Measurements from ENCODE around the gene TNNI2. TPM values are rescaled to one million over a fixed set of nuclear protein-coding genes. Genes with fewer than 3 reads are reported as not detected.

Gene TNNI2
- total RNA-seq, 1 experiment from 2014 or later, result 4.6 TPM

DNA sequence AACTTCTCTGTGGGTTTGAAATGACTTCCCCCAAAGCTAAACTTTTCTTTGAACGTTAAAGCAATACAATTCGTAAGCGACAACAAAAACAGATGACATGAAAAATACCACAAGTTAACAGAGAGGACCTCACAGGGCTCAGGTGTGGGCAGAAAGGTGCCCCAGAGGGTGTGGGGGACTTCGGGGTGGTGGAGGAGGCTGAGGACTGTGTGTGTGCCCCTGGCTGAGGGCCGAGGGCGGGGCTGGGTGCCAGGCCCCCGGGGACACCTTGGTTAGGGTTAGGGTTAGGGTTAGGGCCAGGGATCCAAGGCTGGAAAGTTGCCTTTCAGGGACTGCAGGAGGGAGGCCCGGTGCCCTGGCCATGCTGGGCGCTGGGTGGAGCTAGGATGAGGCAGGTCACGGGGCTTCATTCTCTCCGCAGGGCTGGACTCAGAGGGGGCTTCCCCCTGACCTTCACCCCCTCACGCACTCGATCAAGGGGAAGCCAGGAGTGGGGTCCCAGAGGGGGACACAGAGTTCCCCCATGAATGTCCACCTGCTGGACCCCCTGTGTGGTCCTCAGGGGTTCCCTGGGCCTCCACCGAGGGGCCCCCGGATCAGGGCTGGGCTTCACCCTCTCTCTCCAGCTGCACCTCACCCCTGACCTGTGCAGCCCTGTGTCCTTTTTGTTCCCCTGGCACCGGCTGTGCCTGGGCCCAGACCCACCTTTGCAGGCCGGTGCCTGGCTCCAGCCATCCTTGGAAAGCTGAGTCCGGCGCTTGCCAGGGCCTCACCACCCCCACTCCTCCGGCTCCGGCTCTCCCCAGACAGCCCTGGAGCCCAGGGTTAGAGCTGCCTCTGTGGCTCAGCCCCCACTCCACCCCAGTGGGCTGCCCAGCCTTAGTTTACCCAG is 7.0 kb downstream of the TNNI2 start:
- DNase-seq (ENCODE audit: low spot score), result no peak

DNA sequence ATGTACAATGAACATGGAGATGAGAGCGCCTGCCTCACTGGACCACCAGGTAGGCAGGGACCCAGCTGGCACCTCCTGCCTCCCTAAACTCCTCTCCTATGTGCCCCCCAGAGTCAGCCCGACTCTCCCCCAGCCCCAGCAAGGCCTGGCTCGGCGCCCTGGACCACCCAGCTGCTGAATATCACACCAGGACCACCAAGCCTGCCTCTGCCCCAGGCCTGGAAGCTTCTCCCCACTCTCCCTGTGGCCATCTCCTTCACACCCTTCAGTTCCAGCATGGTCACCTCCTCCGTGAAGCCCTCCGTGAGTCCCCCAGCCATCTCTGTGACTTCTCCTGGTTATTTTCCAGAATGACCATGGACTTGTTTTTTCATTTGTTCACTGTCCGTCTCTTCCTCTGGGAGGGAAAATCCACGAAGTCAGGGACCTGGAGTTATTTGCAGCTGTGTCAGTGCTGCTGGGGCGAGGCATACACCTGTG is 7.7 kb downstream of the TNNI2 start:
- DNase-seq (ENCODE audit: low spot score), result no peak

DNA sequence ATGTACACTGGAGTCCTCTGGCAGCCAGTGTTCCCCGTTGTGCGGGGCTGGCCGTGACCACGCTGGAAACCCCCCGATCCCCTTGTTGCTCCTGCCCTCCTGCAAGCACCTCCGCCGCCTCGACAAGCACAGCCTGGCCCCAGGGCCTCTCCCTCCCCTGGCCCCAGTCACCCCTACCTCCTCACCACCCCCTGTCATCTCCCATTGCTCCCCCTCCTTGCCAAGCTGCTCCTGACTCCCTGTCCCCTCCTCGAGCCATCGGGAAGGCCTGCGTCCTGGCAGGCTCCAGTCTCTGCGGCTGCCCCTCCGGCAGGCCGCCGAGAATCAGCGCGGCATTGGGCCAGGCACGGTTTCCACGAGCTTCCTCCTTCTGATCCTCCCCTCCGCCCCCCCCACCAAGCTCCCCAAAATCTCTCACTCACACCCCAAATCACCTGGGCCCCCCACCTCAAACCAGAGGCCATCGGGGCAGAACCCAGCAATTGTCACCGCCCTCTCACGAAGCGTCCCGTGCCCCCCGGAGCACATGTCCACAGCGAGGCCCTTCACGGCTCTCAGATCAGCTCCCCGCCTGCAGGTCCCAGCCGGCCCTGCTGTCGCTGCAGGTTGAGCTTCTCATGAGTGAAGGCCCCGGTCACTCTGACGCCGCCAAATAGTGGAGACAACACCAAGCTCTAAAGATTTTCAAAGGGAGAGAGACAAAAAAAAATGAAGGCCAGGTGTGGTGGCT is 8.4 kb downstream of the TNNI2 start:
- DNase-seq (ENCODE audit: low spot score), result no peak

DNA sequence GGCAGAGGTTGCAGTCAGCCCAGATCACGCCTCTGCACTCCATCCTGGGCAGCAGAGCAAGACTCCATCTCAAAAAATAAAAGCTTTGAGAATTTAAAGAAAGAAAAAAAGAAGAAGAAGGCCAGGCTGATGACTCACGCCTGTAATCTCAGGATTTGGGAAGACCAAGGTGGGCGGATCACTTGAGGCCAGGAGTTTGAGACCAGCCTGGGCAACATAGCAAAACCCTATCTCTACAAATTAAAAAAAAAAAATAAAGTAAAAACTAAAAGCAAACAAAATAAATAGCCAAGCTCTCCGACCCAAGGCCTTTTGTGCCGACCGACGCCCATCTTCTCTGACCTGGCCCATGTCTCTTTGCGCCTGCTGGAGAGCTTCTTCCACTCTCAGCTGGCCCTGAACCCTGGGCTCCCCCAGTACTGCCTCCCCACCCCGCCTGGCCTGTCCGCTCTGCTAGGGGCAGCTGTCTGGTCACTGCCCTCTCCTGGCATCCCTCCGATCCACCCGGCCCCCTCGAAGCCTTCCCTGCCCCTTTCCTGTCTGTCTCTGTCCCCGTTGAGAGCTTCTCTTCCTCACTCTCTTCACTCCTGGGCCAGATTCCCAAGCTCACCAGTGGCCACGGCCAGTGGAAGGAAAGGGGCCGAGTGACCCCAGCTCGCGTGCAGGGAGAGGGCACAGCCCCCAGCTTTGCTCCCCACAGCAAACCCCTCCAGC is 9.3 kb downstream of the TNNI2 start:
- DNase-seq (ENCODE audit: low spot score), result no peak

DNA sequence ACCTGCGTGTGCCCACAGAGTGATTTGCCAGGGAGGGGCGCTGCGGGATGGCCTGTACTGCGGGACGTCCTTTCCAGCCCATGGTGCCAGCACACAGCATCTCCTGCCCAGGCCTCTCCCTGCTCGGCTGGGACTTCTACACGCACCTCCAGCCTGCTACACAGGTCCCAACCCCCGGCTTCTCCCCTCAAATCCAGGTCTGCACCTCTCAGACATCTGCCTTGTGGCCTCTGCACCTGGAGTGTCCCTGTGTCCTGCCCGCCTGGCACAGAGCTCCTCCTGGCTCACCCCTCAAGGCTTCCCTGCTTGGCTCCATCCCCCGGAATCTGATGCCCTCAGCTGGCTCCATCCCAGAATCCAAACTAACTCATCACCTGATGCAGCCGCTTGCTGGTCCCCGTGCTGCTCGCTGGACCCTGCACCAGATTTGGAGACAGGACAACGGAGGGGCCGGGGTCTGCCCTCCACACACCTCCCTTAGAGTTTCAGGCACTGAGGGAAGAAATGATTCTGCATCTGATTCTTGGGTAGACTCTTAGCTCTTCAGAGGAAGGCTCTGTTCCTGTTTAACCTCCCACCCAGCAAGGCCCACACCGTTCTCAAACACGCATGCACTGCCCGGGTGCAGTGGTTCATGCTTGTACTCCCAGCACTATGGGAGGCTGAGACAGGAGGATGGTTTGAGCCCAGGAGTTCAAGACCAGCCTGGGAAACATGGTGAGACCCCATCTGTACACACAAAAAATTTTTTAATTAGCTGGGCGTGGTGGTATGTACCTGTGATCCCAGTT is 10.1 kb downstream of the TNNI2 start:
- no peak for DNase-seq (ENCODE audit: low spot score)

DNA sequence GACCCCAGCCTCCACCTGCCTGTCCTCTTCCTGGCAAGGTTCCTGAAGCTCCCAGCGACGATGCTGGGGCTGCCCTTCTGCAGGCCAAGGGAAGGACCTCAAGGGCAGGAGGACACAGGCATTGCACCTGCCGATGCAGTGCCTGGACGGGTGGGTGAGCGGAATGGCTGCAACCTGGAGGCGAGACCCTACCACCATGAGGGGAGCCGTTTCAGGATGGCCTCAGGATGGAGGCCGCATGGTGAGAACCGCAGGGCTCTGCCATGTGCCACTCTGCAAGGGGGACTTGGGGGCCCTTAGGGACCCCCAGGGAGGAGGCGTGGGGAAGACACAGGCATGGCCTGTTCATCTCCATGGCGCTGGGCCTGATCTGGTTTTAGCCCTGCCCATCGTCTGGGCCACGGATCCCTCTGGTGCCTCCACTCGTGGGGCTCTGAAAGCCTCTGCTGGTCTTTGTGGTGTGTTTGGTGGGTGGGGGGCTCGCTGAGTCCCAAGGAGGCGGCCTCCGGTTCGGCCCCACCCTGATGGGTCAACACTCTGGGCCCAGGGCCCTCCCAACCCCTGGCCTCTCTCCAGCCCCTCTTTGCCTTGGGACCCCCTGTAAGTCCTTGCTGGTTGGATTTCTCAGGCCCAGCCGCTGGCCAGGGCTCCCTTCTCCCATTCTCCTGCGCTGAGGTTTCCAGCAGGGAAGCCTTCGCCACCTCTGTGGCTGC is 12.8 kb downstream of the TNNI2 start:
- DNase-seq (ENCODE audit: low spot score), result no peak

DNA sequence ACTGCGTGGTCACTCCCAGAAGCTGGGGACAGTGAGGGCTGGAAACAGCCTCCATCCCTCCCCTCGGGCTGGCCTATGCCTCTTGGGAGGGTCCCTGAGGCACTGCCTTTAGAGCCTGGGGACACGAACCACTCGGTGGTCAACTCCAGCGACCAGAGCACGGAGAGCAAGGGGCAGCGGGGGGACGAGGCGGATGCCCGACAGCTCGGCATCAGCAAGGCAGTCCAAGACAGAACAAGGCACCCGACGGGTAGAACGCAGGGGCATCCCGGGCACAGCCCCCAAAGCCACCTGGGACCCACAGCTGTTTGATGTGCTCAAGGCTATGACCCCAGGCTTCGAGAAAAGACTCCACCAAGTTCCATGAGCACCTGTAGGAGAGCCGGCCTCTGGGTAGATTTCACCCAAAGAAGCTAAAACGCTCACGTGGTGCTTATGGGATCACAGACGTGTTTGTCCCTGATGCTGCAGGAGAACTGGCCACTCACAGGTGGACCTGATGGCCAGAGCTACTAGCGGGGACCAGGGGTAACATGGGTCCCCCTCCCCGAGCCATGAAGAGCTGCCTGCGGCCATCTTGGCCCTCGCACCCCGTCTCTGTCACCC is 13.6 kb downstream of the TNNI2 start:
- DNase-seq (ENCODE audit: low spot score), result no peak

DNA sequence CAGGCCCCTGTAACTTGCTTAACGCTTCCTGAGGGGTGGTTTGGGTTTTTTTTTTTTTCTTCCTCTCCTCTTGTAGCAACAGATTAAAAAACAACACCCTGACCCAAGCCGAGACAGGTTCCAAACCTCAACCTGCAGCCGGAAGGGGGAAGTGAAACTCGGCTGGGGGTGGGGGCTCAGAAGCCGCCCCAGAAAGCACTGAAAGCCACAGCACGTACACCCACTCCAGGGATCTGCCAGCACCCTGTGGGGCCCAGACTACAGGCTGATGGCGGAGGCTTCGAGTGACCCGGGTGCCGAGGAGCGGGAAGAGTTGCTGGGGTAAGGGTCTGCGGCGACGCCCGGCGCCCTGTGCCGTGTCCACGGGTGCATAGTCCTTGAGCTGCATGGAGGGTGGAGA is 14.1 kb downstream of the TNNI2 start, which contains the start of gene LSP1:
Gene LSP1 (plus strand): TSS at position 208 of the 400 bp plus-strand sequence. CDS start 61 bp downstream, at position 269.
- DNase-seq (ENCODE audit: low spot score), result no peak

DNA sequence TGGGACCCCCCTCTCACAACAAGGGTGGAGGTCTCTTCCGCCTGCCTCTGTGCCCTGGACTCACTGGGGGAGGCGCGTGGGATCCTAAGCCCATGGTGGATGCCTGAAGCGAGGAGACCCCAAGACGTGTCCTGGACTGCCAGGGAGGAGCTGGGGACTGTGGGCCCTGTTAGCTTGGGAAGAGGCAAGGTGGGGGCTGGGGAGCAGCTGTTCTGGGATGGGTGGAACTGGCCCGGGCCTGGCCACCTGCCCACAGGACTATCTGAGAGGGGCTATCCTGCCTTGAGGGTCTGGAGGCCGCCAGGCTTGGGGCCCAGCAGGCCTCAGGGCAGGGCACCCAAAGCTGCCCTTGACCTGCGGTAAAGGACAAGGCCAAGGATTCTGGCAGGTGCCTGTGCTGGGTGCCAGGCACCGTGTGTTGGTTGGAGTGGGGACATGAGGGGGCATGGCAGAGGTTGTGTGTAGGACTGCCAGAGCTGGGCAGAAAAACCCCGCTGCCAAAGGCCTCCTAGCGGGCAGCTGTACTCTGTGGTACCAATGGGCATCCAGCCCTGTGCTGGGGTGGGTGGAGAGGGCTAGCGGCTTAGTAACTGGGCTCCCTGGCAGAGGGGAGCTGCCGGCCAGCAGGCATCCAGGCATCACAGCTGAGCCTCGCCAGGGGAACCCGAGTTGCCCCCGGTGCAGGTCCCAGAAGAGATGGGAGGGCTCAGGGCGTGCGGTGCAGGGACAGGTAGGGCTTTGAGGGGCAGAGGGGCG is 14.8 kb downstream of the TNNI2 start:
- DNase-seq (ENCODE audit: low spot score), result no peak

DNA sequence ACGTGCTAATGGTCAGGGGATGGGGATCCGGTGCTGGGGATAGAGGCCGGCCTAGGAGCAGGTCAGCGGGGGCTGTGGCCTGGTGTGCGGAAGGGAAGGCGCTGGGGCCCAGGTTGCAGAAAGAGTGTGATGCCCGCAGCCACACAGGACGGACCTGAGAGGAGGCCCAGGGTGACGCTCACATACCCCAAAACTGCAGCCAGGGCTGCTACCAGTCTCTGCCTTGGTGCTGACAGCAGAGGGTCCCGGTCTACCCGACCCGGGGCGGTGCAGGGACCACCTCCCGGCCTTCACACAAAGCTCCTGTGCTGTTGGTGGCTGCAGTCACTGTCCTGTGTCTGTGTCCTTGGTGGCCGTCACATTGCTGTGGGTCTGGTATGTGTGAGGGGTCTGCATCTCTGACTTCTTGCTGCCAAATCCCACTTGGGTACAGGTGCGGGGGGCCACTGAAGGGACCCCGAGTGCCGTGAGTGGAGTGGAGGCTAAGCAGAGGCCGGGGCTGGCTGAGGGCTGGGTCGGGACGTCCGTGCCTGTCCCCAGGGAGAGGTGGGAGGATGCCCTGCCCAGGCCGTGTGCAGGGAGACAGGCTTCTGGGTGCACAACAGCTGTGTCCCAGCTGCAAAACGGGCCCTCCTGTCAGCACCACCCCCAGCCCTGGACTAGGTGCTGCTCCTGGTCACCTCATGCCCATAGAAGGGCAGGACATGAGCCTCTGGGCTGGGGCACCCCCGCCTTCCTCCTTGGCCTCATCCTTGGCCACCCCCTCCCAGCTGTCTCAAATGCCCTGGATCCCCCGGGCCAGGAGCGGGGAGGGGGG is 15.6 kb downstream of the TNNI2 start:
- DNase-seq (ENCODE audit: low spot score), result no peak

DNA sequence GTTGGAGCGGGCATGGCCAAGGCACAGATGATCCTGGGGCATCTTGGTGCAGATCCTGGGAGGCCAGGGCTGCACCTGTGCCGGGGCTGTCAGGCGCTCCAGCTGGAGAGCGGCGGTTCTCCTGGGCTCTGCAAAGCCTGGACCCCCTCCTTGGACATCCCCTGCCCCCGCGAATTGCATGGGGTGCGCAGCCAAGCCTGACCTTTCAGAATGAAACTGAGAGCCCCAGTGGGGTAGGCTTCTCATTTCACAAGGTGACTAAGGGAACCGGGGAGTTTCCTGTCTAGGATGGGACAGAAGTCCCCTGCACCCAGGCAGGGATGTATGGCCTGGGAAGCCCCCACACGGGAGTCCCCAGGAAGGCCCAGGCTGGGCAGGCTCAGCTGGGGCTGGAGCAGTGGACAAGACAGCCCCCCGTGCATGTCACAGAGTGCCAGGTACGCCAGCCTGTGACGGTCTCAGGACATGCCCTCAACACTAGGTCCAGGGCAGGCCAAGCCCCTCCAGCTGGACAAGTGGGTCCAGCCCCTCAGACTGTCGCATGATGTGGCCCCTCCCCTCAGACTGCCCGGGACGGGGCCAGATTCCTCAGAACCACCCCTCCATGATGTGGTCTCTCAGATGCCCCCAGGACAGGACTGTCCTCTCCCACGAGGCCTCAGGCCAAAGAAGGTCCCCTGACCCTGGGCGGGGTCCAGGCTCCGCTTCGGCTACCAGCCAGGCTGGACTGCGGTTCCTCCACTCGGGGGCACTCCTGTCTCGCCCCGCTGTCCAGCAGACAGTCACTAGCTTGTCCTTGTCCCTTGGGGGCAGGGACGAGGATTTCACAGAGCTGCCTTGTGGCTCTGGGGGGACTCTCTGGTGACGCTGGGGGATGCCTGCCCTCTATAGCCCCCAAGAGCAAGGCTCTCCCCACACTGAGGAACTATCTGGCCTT is 16.4 kb downstream of the TNNI2 start:
- no peak for DNase-seq (ENCODE audit: low spot score)

DNA sequence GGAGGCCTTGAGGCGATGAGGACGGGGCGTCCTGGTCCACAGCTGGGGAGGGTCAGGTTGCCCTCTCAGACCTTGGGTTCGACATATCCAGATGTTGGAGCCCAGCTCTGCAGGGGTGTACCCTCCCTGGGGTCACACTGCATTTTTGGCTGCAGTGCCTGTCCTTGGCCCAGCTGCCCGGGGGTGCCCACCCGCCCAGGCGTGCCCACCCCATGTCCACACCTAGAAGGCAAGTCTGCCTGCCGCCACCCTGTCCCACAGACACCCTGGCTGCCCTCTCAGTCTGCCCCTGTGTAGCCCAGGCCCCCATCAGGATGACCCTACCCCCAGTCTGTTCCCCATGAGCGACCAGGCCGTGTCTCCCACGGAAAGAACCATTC is 17.1 kb downstream of the TNNI2 start:
- DNase-seq (ENCODE audit: low spot score), result no peak

DNA sequence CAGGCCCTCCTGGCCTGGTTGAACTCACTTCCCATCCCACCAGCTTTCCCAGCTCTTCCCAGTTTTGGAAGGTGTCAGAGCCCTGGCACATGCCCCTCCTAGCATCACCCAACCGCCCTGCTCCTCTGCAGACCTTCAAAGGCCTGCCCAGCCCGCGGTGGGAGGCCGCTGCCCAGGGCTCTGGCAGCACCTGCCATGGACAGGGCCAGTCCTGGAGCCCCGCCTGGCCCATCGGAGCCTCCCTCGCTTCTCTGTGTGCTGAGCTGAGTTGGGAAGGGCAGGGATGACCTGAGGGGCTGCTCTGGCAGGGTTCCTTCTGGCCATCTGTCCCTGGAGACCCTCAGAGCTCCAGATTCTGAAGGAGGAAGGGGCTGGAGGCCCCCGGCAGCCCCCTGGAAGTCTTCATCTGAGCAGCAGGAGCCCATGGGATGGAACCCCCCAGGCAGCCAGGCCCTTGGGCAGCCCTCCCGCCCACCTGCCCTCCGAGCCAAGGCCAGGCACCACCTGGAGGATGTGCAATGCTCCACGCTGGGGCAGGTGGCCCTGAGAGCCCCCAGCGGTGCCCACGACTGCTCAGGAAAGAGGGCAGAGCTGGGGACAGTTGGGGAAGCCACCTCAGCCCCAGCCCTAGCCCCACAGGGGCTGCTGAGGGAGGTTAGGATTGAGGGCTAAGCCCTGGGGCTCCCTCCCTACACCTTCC is 17.7 kb downstream of the TNNI2 start:
- DNase-seq (ENCODE audit: low spot score), result no peak

DNA sequence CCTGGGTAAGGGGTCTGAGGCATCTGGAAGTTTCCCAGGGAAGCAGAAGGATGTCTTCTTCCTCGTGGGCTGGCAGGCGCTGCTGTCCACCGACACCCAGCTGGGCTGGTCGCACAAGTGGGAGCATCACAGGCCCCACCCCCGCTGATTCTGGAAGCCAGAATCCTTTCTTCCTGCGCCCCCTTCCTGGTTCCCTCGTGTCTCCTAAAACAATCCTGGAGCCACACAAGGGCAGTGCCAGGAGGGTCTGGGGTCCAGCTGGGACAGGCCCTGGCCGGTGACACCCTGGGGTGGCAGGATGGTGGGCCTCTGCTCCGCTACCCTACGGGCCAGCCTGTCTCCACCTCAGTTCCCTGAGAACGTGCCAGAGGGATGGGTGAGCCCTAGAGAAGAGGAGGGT is 18.3 kb downstream of the TNNI2 start:
- DNase-seq (ENCODE audit: low spot score), result no peak

DNA sequence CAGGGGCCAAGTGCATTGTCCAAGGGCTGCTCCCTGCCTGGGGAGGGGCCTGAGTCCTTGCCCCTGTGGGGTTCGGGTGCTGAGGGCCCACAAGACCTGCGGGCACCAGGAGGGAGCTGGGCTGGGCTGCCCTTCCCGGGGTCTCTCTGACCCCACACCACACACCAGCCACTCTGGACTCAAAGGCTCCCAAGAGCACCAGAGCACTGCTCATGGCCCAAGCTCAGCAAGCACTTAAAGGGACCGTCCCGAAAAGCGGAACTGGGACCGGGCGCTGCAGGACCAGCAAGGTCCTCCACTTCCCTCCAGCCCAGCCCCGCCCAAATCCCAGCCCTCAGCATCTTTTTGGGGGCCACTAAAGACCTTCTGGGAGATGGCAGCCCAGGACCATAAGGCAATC is 19.4 kb downstream of the TNNI2 start:
- DNase-seq (ENCODE audit: low spot score), result no peak

DNA sequence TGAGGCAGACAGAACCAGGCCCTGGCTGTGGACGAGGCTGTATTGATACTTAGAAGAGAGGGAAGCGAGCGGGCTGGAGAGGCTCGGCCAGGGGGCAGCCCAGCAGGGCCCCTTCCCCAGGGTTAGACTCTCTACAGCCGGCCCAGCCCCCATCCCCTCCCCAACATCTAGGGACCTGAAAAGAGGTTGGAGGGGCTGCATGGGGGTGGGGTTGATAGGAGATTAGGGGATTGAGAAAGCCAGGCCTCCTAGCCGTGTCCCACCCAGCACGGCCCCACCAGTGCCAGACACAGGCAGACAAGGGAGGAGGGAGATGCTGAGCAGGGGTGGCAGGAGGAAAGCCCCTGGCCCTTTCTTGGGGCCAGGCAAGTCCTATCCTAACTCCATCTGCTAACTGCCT is 19.8 kb downstream of the TNNI2 start:
- no peak for DNase-seq (ENCODE audit: low spot score)

DNA sequence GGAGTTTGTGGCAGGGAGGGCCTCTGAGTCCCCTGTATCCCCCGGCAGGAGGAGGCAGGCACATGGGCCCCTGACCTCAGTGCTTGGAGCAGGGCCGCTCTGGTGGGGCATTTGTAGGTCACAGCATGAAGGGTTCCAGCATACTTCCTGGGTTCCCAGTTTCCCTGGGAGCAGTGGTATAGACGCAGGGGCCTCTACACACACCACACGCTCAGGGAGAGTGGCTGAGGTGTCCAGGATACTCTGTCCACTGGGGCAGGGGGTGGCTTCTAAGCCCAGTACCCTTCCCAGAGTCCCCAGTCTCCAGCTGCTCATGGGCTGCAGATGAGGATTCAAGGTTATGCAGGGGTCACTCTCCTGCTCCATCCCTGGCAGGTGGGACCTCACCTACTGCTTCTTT is 20.2 kb downstream of the TNNI2 start:
- no peak for DNase-seq (ENCODE audit: low spot score)
